ENCODE measurements around the gene AQP11.
"Not testable (repeated sequence)": the region's sequence is repeated elsewhere in the genome, so short reads cannot be mapped to it uniquely, and the experiment has no call there.

The AQP11 gene

DNA sequence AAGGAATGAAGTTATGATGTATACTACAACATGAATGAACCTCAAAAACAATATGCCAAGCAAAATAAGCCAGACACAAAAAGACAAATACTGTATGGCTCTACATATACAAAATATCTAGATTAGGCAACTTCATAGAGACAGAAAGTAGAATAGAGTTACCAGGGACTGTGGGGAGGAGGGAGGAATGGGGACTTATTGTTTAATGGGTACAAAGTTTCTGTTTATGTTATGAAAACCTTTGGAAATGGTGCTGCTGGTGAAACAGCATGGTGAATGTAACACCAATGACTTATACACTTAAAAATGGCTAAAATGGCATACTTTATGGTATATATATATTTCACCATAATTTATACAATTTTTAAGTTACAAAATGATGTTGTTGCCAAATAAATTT is 4.1 kb downstream of the AQP11 start:
- no peak for DNase-seq

DNA sequence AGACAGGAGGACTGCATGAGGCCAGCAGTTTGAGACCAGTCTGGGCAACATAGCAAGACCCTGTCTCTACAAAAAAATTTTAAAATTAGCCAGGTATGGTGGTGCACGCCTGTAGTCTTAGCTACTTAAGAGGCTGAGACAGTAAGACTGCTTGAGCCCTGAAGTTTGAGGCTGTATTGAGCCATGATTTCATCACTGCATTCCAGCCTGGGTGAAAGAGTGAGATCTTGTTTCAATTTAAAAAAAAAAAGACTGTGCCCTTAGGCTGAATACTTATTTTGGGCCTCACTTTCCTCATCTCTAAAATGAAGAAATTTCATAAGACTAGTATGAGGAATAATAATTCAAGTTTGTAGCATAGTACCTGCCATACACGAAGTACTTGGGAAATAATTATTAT is 6.9 kb downstream of the AQP11 start:
- DNase-seq = no peak

DNA sequence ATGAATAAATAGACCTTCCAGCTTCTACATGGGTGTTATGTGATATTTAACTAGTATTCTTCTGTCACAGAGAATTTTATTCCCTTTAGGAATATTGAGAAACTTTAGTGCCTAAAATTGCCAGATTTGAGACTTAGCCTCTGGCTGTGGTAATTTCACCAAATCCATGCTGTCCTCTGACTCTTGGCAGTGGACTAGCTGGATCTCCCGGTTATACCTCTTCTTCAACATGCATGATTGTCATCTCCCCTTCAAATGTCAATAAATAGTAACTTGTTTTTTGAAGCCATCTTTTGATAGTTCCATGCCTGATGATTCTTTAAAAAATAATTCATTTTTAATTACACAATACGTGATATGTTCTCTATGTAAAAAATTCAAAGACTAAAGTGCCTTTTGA is 8.4 kb downstream of the AQP11 start:
- no peak for DNase-seq

DNA sequence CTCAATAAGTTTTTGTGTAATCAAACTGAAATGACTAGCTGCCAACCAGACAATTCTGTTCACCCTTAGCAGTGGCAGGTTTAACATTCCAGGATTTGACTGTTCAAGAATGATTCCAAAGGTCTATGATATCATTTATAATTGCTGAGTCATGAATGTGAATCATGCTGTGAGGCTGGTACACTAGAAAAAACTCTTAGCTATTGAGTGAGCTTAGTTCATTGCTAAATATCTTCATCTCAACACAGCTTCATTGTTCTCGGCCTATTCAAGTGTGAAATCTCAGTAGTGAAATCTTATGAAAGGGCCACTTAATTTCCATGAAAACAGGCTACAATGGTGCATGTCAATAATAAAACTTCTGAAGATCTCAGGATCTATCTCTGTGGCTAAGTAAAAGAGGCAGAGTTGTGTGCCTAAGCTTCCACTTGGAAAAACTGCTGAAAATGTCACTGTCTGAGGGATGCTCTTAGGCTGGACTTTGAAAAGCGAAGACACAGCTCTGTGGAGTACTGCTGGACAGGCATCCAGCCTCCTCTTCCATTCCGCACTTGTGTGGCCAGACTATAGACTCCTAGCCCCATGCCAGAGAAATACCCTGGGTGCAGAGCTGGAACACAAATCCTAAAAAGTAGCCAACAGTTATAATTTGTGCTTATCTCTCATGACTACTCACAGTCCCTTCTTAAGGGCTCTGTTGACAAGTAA is 12.8 kb downstream of the AQP11 start:
- DNase-seq = no peak

DNA sequence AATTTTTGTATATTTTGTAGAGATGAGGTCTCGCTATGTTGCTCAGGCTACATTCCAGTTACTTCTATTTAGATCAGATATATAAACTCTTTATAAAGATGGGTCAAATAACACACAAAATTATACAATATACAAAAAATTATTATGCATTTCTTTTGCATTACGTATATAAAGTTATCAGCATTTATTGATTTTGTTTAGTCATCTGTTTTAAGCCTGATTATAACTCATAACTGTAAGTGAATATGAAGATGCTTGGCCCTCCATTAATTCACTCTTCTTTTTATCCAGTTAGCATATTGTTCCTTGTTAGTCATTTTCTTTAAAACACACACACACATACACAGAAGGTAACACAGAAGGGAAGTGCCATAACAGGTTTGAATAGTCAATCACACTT is 14.5 kb downstream of the AQP11 start:
- no peak for DNase-seq

DNA sequence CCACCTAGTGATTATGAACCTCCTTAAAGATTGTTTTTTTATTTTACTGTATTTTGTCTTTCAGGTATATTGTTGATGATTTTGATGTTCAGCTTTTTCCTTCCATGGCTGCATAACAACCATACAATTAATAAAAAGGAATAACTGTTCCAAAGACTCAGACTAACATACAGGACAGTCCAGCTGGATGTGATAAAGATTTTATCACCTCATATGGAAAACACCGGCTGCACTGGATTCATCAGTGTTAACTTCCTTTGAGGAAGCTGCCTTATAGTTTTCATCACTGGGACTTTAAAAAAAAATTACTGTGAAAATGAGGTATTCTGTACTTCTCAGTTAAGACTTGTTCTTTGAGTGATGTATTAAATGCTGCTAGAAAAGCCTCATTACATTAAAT is 19.5 kb downstream of the AQP11 start:
- no peak for DNase-seq

DNA sequence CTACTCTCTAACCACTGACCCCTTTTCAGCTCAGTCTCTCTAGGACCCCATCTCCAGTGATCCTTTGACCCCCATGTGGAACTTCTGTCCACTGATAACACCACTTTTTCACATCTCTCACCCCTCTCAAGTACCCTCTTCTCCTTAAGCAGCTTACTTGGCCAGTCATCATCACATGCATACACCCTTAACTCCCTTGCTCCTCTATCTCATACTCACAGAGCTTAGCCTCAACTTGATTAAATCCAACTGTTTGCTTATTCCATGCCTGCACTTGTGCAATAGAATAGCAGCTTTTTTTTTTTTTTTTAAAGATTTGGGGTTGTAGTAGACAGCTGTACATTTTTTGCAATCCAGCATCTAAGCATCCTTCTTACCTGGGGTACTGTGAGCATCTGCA is 22.2 kb downstream of the AQP11 start:
- DNase-seq = no peak

DNA sequence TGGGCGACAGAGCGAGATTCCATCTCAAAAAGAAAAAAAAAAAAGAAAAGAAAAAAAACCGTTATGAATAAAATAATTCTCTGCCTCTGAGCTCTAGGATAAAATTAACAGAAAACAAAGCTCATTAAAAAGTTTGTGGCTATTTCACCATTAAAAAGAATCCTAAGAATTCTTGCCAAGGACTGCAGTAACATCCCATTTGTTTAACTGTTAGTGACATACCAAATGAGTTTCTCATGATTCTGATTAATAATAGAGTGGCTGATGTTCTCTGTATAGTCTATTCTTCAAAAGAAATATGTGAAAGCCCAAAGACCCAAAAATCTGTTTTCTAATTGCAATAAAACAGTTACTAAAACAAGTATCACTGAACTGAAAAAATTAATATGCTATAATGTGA is 28.1 kb downstream of the AQP11 start:
- no peak for DNase-seq

DNA sequence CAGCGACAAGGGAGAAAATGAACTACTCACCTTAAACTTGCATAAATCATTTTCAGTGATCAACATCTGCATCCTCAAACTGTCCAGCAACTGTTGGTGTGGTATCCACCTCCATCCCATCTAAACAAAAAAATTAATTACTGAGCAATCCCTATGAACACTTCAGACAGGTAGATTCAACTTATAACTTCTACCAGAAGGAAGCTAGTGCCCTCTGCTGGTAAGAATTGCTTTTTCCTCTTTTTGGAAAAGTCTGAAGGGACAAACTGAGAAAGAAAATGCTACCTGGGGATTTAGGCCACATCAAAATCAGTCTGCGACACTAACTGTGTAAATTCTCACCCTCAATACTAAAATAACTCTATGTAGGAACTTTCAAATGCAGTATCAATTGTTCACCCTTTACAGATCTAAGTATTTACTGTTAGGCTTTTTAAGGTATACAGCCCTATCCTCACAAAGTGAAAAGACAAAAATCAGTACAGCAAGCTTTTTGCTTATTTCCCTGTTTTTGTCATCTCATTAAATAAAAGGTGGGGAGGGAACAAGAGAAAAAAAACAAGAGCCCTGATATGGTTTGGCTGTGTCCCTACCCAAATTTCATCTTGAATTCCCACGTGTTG is 29.9 kb downstream of the AQP11 start:
- DNase-seq = no peak

DNA sequence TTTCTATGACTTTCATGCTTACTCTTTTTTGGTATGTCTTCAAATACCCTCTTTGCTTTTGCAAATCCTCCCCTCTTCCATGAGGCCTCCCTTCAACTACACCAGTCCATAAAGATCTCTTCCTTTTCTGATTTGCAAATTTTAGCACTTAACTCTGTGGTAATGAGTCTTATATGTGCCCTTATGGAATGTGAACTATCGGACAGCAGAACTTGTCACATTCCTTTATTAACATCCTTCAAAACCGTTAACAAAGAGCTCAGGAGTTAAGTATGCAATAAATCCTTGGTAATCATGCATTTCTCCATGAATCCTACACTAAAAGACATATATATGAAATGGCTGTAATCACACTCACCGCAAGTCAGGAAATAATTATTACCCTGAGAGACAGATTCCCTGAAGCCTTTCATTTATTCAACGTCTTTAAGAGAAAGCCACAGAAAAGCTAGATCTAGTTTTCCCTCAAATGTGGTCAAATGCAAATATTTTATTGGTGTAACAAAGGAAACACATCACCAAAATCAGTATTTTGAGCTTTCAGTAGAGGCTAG is 40.5 kb downstream of the AQP11 start:
- no peak for DNase-seq

DNA sequence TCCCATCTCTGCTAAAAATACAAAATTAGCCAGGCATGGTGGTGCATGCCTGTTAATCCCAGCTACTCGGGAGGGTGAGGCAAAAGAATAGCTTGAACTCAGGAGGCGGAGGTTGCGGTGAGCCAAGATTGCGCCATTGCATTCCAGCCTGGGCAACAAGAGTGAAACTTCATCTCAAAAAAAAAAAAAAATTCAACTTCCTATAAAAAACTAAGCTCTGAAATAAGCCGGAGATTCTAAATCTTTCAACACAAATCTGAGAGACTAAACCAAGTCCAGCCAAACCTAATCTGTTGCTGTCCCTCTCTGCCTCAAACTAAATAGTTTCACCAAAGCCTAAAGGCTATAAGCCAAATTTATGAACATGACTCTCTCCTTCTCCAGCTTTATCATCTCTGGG is 44.2 kb downstream of the AQP11 start:
- DNase-seq = not testable (repeated sequence)

DNA sequence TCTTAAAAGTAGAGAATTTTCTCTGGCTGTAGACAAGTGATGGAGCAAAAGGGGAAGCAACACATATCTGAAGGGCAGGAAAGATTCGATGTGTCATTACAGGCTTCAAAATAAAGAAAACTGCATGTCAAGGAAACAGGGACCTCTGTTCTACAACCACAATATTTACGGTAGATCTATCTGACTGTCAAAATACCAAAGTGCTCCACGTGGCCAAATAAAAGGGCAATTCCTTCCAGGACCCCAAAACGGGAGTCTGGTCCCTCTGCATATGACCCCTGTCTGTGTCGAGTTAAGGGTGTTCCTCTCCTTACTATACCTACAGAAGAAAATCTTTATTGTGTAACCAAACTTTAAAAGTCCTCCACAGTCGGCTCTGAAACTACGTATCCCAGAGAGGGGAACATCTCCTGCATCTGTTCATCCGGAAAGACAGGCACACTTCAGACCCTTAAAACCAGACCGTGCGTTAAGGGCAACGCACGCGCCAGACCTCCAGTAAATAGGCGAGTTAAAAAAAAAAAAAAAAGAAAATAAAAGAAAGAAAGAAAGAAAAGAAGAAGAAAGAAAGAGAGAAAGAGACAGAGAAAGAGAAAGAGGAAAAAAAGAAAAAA is 47.1 kb downstream of the AQP11 start:
- DNase-seq = no peak

DNA sequence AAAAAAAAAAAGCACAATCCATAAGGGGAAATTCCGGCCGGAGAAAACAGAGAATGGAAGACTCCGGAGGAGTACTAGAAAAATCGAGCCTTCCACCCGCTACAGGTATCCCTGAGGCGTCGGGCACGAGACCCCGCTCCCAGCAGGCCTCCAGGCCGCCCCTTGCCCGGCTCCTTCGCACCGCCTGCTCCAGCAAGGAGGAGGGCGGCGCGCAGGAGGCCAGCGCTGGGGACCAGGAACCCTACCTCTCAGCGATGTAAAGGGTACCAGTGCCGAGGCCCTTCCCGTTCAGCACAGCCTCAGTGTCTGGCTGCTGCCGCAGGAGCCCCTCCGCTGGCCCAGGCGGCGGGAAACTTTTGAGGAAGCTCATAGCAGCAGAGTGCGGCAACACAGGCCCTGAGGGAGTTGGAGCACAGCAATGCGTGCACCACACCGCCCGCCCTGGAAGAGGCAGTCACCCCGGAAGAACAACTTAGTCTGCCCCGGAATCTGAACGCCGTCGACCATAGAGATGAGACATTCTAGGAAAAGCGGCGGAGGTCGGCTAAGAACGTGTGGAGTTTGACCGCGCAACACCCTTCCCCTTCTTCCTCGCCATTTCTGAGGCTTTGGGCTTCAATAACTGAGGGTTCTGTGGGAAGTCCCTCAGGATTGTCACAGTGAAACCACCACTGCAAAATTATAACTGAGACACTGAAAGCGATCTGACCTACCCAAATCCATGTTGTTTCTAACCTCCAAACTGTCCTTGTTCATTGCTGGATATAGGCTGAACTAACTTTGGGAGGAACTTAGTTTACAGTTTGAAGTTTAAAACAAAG is 47.8 kb downstream of the AQP11 start, which contains the start of gene CLNS1A:
TSS of gene CLNS1A (minus strand) at position 450 of the 821 bp plus-strand sequence. CDS start at position 370, 80 bp downstream.
- DNase-seq = peak; percentile 60

DNA sequence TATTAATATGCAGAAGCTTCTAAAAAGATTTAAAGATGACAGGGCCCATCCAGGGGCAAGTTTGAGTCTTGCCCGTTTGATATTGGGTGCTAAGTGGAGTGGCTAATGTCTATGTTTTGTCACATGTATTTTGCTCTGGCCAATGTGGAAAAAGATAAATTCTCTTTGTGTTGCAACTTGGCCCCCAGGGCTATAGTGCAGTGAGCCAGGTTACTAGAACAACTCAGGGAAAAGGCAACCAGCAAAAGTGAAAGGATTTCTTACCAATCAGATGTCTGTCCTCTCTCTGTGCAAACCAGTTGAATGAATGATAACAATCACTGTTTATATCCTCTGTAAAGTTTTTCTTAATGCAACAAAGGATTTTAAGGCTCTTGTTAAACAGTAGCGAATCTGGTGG is 52.5 kb downstream of the AQP11 start:
- no peak for DNase-seq

DNA sequence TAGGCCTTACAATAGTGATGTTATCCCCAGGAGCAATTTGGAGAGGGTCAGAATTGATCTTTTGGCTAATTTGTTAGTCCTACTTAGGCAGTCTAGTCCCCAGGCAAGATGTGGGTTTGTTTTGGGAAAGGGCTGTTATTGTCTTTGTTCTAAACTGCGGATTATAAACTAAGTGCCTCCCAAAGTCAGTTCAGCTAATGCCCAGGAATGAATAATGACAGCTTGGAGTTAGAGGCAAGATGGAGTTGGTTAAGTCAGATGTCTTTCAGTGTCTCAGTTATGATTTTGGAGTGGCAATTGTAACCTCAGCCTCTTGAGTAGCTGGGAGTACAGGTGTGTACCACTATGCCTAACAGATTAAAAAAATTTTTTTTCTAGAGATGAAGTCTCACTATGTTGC is 55.1 kb downstream of the AQP11 start:
- no peak for DNase-seq

DNA sequence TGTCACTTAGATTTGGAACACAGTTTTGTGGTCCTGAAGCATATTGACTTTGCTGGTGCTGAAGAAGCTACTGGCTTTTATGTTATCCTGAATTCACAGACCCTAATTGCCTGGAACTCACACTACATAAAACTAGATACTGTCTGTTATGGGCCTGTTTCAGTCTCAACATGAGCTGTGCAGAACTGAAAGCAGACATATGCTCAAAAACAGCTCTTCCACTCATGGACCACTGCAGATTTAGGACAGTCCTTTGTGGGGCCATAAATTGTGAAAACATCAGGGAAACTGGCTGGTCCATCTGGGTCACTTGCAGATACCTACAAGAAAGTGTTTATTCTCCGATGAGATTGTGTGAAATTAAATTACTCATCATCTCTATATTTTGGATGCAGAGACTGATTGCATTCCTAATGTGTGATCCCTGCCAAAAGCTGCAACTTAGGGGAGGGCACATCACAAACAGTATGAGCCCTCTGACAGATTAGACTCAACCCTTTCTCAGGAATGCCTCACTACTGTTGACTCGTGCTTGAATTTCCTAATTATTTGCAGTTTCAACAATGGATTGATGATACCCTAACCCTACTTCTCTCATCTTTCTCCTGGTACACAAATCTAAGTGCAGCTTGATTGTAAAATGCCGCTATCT is 58.0 kb downstream of the AQP11 start:
- DNase-seq = no peak

DNA sequence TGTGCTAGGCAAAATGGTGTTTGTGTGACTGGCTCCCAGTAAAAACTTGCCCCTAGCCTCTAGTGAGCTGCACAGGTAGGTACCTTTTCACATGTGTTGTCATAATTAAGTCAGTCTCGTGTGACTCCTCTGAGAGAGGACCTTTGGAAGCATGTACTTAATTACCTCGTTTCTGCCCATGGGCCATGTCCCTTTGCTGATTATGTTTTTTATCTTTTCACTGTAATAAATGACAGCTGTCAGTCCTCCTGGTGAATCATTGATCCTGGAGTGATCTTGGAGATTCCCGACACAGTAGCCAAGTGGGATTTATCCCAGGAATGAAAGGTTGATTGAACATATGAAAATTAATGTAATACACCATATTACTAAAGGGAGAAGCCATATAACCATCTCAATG is 60.4 kb downstream of the AQP11 start:
- DNase-seq = no peak

DNA sequence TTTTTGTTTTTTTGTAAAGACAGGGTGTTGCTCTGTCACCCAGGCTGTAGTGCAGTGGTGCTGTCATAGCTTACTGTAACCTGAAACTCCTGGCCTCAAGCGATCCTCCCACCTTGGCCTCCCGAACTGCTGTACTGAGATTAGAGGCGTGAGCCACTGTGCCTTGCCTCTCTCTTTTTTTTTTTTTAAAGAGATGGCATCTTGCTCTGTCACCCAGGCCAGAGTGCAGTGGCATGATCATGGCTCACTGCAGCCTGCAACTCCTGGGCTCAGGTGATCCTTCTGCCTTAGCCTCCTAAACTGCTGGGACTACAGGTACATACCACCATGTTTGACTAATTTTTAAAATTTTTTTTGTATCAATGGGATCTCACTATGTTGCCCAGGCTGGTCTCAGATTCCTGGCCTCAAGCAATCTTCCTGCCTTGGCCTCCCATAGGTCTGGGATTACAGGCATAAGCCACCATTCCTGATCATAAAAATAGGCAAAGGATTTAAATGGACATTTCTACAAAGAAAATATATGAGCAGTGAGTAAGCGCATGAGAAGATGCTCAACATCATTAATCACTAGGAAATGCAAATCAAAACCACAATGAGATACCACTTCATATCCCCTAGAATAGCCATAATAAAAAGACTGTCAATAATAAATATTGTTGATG is 65.1 kb downstream of the AQP11 start:
- DNase-seq = no peak

DNA sequence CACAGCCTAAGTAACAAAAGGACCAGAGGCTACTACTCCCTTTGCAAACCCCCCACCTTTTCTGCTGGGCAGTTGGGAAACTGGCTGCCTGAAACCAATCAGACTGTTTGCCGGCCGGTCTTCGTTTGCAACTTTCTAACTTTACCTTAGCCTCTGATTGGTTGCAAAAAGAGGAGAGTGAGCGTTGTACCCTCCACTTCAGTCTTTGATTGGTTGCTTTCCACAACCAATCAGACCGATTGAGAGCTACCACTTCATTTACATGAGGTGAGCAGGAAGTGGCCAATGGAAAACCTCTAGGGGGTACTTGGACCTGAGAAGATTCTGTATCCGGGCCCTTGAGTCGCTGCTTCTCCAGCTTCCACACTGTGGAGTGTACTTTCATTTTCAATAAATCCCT is 66.6 kb downstream of the AQP11 start:
- DNase-seq = no peak

DNA sequence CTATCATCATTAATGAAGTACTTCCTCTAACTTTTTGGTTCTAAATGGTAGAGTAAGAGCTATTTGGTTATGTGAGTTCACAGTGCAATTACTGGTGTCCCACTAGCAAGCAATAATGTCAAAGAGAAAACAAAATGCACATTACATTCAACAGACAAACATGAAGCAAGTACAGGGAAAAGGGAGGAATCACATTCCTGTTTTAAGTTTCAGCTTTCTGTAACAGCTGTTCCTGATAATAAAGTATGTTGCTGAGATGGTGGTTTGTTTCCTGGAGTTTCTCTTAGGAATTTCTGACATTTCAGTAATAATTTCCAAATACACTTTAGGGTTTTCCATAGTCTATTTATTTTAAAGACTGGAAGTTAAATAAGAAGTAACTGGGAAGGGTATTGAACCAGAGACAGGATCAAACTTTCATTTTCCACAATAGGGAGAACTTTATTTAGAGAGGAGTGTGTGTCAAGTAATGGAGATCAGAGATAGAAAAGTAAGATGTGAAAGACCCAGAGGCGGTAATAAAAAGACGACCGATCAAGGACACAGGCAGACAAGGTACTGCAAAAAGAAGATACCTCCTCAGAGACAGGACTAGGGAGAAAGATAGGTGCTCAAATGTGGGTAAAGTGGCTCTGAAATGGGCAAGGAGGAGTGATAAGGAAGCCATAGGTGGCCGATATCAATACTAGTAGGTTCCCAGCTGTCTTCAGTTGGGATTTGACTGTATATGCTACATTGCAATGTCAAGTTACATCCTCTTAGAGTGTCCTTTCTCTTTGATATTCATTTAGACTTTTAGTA is 68.7 kb downstream of the AQP11 start:
- no peak for DNase-seq

Data from T-helper 9 cell (primary cell).